GM12801 (cell line): ENCODE measurements around the gene TXNDC9.

ENCODE experiments used
- TF ChIP-seq, protein P1 (sequence below): IDR thresholded peaks from one replicate; pipeline ENCODE4 v1.5.1; 2011; ENCODE audit warnings: control low read depth; ENCODE audit not compliant: insufficient read length; ENCODE audit errors: extremely low read depth

Gene TXNDC9, protein sequence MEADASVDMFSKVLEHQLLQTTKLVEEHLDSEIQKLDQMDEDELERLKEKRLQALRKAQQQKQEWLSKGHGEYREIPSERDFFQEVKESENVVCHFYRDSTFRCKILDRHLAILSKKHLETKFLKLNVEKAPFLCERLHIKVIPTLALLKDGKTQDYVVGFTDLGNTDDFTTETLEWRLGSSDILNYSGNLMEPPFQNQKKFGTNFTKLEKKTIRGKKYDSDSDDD

DNA sequence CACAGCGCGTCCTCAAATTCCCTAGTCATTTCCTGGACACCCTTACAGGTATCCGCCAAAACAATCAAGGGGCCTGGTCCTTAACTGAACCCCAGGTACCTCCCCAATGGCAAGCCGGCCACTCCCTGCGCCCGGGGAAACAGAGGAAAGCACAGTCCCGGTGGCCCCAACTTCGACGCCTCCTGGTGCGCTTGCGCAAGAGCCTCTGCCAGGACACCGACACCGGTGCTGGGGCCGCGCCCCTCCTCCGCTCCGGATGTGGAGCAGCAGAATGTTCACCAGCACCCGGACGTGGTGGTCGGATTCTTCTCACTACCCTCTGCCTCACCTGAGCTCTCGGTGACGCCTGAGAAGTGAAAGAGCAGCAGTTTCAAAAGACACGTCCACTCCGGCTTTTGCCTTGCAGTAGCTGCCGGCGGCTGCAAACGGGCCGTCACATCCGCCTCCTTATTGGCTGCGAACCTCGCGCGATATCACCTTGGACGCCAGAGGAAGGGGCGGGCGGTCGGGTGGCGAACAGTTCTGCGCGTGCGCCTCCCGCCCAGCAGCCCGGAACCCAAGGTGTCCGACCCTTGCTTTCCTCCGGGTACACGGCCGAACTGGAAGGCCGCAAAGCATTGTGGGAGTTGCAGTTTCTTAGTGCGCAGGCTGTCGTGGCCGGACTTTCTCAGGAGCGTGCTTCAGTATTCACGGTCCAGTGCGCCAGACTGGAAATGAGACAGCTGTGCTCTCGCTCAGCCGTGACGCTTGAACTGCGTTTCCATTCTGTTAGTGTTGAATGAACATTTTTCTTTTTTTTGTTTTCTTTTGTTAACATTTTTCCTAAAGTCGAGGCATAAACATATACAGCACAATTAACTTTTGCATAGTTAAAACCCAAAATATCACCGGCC, at the start of gene TXNDC9:
TXNDC9 (minus strand) TSS at position 423 of the 893 bp plus-strand sequence. CDS start 3,123 bp downstream, outside the sequence.
- TF ChIP-seq, protein P1, sequence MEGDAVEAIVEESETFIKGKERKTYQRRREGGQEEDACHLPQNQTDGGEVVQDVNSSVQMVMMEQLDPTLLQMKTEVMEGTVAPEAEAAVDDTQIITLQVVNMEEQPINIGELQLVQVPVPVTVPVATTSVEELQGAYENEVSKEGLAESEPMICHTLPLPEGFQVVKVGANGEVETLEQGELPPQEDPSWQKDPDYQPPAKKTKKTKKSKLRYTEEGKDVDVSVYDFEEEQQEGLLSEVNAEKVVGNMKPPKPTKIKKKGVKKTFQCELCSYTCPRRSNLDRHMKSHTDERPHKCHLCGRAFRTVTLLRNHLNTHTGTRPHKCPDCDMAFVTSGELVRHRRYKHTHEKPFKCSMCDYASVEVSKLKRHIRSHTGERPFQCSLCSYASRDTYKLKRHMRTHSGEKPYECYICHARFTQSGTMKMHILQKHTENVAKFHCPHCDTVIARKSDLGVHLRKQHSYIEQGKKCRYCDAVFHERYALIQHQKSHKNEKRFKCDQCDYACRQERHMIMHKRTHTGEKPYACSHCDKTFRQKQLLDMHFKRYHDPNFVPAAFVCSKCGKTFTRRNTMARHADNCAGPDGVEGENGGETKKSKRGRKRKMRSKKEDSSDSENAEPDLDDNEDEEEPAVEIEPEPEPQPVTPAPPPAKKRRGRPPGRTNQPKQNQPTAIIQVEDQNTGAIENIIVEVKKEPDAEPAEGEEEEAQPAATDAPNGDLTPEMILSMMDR = no peak

DNA sequence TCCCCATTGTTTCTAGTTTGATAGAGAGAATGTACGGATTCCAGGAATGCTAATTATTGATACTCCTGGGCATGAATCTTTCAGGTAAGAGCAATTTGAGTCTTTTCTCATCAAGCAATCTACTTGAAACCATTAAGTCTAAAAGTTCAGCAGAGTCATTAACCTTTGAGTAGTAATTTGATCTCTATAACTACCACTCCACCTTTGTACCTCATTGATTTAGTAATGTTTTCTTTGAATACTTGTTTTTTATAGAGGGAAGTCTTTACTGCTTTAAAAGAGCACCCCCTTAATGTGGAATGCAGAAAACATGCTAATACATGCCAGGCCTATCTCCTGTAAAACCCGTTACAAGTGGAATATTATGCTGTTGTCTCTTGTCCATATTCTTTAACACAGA, 46.0 kb upstream of the TXNDC9 start:
- TF ChIP-seq, protein P1 = no peak

DNA sequence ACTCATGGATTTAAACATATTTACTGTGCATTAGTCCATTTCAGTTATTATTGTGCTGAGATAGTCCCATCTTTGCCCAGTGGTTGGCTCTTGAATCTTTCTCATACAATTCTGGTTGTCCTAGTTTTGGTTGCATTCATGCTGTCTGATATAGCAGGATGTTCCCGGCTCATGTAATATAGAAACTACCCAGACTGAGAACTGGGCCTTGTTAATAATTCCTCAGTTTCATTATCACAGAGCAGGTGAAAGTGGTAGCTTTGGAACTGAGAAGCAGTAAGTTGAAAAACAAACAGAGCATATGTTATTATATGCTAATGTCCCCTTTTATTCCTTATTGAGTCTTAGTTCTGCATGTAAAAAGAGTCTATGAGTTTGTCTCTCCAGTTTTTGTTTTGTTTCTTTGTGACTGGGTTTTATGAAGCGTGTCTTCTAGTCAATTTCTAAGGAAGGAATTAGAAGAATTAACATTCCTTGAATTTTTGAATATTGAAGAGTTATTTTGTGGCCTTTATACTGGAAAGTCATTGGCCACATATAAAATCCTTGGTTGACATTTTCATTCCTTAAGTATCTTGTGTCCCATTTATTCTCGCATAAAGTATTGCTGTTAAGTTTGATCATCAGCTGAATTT, 44.4 kb upstream of the TXNDC9 start:
- TF ChIP-seq, protein P1 = no peak

DNA sequence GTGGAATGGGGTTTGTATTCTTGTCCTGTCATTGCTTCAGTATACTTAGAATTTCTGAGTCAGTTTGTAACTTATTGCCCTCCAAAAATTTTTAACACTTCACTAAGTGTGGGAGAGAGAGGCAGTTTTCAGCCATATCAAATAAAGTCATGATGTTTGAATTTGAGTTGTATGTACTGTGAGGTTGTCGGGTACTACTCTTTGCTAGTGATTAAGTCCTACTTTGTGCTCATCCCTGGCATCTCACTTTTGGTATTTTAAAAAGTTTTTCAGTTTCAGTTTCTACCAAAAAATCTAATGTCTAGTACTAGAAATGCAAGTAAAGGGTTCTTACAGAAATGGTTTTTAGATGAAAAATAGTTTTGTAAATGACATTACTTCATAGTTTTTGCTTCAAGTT, 41.7 kb upstream of the TXNDC9 start:
- TF ChIP-seq, protein P1 = no peak

DNA sequence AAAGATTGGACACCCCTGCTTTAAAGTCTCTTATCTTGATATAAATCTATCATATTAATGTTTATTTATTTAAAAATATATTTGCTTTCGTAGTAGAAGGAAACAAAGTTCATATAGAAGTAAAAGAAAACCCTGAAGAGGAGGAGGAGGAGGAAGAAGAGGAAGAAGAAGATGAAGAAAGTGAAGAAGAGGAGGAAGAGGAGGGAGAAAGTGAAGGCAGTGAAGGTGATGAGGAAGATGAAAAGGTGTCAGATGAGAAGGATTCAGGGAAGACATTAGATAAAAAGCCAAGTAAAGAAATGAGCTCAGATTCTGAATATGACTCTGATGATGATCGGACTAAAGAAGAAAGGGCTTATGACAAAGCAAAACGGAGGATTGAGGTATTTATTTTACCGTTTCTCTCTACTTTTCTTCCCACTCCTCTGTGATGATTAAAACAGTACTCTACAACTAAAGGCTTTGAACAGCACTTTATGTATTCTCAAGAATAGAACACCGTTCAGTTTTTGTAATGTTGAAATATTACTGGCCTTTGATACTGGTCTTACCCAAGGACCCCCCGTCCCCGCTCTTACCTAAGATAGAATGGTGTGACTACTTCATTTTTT, 40.2 kb upstream of the TXNDC9 start:
- TF ChIP-seq, protein P1 = no peak

DNA sequence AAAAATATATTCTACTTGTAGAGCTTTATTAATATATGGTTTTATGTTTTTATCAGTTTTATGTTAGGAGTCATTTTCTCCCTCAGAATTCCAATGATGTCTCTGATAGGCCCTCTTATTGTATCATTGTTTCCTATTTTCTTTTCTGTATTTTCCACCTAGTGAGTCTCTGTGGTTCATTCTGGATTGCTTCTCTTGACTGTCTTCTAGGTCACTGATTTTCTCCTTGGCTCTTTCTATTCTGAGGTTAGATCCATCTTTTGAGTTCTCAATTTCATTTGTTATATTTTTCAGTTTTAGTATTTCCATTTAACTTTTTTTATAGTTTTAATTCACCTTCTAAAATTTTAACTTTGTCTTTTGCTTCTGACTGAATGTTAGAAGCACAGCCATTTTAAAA, 38.6 kb upstream of the TXNDC9 start:
- TF ChIP-seq, protein P1 = no peak

DNA sequence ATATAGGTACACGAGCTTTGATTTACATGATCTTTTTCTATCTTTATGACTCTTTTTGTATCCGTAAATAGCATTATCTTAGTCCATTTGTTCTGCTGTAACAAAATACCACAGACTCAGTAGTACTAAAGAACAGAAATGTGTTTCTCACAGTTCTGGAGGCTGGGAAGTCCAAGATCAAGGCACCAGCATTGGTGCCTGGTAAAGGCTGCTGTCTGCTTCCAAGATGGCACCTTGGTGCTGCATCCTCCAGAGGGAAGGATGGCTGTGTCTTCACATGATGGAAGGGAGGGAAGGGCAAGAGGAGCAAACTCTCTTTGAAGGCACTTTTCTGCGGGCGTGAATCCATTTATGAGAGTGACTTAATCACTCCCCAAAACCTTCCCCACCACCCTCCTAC, 37.0 kb upstream of the TXNDC9 start:
- TF ChIP-seq, protein P1 = no peak
